ENCODE results near the gene VAT1L.

The VAT1L gene, protein sequence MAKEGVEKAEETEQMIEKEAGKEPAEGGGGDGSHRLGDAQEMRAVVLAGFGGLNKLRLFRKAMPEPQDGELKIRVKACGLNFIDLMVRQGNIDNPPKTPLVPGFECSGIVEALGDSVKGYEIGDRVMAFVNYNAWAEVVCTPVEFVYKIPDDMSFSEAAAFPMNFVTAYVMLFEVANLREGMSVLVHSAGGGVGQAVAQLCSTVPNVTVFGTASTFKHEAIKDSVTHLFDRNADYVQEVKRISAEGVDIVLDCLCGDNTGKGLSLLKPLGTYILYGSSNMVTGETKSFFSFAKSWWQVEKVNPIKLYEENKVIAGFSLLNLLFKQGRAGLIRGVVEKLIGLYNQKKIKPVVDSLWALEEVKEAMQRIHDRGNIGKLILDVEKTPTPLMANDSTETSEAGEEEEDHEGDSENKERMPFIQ

DNA sequence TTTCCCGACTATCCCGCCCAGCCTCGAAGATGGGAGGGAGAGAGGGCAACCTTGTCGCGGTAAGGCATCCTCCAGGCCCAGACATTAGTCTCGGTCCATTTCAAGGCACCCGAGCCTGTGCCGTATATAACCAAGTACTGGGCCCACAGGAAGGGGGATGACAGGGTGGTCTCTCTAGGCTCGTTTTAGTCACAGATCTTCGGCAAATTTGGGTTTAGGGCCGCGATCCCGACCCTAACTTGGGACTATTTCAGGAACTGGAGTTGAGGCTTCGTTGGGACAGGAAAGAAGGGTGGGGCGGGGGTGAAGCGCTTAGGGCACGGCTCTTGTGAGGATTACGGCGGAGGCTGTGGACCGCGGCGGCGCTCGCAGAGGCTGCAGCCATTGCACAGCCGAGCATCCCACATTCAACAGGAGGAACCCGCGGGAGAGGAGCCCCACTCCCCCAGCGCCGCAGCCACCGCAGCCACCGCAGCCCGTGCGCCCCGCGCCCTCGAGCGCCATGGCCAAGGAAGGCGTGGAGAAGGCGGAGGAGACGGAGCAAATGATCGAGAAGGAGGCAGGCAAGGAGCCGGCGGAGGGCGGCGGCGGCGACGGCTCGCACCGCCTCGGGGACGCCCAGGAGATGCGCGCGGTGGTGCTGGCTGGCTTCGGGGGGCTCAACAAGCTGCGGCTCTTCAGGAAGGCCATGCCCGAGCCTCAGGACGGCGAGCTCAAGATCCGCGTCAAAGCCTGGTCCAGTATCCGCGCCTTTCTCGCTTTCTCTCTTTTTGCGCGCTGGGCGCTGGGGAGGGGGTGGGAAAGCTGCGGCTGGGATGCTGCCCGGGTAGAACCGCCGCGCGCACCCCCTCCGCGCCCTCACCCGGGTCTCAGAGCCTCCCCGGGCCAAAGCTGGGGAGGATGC is at the start of gene VAT1L:
VAT1L (plus strand) TSS at position 384 of the 904 bp plus-strand sequence; CDS start at position 503, 119 bp downstream.
- no peak for DNase-seq (ENCODE audit: low read depth)
- H3K4me3 ChIP-seq (ENCODE audit: low read depth, low read length) = peak within 1 kb of the TSS; percentile 73

DNA sequence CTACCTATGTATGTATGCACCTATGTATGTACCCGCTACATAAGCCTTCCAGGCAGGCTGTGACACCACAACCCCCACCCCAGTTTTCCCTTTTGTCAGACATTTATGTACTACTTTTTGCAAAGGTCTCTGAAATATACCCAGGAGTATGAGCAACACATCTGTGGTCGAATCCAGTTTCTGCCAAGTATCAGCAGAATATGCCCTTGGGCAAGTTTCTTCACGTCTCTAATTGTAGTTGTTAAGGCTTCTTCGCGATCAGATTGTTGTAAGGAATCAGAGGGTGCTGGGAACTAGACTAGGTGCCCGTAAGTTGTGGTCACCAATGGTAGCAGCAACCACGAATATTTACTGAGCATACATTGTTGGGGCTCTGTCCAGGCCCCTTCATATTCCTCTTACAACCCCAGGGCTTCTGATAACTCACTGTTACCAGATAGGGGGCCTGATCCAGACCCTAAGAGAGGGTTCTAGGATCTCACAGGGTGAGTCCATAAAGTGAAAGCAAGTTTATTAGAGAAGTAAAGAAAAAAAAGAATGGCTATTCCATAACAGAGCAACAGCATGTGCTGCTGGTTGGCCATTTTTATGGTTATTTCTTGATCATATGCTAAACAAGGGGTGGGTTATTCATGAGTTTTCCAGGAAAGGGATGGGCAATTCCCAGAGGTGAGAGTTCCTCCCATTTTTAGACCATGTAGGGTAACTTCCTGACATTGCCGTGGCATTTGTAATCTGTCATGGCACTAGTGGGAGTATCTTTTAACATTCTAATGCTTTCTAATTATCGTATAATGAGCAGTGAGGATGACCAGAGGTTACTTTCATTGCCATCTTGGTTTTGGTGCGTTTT is 49.4 kb upstream of the VAT1L start:
- no peak for DNase-seq (ENCODE audit: low read depth)
- no peak overlapping the region for H3K4me3 ChIP-seq (ENCODE audit: low read depth, low read length)

- no peak for DNase-seq (ENCODE audit: low read depth)
- H3K4me3 ChIP-seq (ENCODE audit: low read depth, low read length) = no peak overlapping the region
Measured at GRCh38 chr16:77739559-77739892, 48.8 kb upstream of the VAT1L start.

DNA sequence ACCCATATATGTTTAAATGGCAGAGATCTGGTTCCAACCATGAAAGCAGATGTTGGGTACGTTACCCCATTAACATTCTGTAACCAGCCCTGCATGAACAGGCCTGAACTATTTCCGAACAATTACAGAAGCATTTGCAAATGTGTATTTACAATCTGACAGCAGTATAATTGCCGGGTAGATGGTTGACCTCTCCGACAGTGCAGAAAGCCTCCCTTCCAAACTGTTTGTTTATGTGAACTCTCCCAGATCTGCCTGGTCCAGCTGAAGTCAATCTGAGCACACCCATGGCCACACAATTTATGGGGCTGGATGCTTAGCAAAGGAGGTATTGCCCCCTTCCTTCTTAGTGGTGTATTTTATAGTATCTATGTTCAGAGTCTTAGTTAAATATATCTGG is 44.2 kb upstream of the VAT1L start:
- DNase-seq (ENCODE audit: low read depth) = no peak
- no peak overlapping the region for H3K4me3 ChIP-seq (ENCODE audit: low read depth, low read length)

GRCh38 chr16:77745972-77746371 is 42.4 kb upstream of the VAT1L start:
- no peak overlapping the region for H3K4me3 ChIP-seq (ENCODE audit: low read depth, low read length)
- no peak for DNase-seq (ENCODE audit: low read depth)

- no peak for DNase-seq (ENCODE audit: low read depth)
- no peak overlapping the region for H3K4me3 ChIP-seq (ENCODE audit: low read depth, low read length)
Measured at GRCh38 chr16:77748421-77749005, 39.9 kb upstream of the VAT1L start.

- no peak overlapping the region for H3K4me3 ChIP-seq (ENCODE audit: low read depth, low read length)
- no peak for DNase-seq (ENCODE audit: low read depth)
Measured at GRCh38 chr16:77749415-77749814, 38.9 kb upstream of the VAT1L start.

DNA sequence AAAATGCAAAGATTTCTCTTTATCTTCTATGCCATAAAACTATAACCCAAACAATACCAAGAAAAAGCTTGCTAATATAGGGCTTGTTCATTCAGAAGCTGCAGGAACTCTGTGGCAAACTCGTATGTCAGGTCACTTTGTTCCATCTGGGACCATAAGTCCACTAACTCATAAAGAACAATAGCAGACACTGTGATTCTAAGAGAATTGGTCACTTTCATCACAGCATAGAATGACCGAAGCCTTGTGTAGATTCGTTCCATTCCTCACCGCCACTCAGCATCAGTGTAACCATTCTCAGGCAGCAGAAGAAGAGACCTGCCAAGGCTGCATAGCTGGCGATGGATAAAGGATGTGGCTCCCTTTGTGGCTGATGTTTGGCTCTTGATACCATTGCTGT is 30.3 kb upstream of the VAT1L start:
- no peak for DNase-seq (ENCODE audit: low read depth)
- no peak overlapping the region for H3K4me3 ChIP-seq (ENCODE audit: low read depth, low read length)

DNA sequence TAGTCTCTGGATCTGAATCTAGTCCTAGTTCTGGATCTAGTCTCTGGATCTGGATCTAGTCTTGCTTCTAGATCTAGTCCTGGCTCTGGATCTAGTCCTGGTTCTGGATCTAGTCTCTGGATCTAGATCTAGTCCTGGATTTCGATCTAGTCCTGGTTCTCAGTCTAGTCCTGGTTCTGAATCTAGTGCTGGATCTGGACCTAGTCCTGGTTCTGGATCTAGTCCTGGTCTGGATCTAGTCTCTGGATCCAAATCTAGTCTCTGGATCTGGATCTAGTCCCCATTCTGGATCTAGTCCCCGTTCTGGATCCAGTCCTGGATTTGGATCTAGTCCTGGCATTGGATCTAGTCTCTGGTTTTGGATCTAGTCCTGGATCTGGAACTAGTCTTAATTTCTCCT is 29.9 kb upstream of the VAT1L start:
- no peak overlapping the region for H3K4me3 ChIP-seq (ENCODE audit: low read depth, low read length)
- no peak for DNase-seq (ENCODE audit: low read depth)

DNA sequence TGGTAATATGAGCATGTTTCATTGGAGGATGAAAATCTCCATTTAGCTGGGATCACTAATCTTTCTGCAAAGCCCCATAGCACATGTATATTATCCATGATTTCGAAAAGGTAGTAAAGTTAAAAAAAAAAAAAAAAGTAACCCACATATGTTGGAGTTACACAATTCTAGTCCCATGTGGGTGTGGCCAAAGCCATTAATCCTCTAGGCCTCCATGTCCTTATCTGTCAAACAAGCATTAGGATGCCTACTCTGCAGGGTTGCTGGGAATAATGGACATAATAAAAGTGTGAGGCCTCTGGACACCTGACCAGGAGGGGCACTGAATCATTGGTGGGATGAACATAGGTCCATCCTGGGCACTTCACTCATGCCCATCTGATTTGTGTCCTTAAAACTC is 29.2 kb upstream of the VAT1L start:
- no peak for DNase-seq (ENCODE audit: low read depth)
- H3K4me3 ChIP-seq (ENCODE audit: low read depth, low read length) = no peak overlapping the region

- DNase-seq (ENCODE audit: low read depth) = no peak
- no peak overlapping the region for H3K4me3 ChIP-seq (ENCODE audit: low read depth, low read length)
Measured at GRCh38 chr16:77759821-77760220, 28.5 kb upstream of the VAT1L start.

GRCh38 chr16:77760800-77761199 is 27.6 kb upstream of the VAT1L start:
- no peak for DNase-seq (ENCODE audit: low read depth)
- H3K4me3 ChIP-seq (ENCODE audit: low read depth, low read length) = no peak overlapping the region

DNA sequence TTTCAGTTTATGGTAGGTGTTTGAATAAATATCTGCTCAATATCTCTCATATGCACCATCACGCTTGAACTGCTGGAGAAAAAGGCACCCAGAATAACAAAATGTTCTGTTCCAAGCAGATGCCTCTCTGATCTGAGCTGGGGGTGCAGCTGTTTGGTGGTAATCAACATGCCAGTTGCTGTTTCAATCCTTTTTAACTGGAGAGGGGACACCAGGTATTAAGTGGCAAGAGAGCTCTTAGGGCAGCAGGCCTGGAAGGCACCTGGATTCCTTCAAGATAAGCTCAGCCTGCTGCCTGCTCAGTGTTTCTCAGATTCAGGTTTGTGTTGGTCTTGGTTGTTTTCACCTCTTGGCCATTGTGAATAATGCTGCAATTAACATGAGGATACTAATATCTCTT is 27.2 kb upstream of the VAT1L start:
- DNase-seq (ENCODE audit: low read depth) = no peak
- H3K4me3 ChIP-seq (ENCODE audit: low read depth, low read length) = no peak overlapping the region

DNA sequence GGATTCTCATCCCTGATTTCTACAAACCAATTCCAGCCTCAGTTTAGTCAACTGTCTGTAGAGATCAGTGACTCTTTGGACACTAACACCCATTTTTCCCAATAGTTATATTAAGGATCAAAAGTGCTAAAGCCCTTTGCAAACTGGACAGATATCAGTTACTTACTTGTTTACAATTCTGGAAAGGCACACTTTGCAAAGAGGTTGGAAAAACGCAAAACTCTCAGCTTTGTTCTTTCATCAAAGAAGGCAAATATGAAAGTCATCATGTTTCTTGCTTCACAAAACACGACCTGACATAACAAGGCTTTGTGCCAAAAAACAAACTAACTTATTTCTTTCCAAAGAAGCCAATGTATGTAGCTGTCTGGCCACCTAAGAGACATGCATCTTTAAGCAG is 26.1 kb upstream of the VAT1L start:
- no peak overlapping the region for H3K4me3 ChIP-seq (ENCODE audit: low read depth, low read length)
- DNase-seq (ENCODE audit: low read depth) = no peak

DNA sequence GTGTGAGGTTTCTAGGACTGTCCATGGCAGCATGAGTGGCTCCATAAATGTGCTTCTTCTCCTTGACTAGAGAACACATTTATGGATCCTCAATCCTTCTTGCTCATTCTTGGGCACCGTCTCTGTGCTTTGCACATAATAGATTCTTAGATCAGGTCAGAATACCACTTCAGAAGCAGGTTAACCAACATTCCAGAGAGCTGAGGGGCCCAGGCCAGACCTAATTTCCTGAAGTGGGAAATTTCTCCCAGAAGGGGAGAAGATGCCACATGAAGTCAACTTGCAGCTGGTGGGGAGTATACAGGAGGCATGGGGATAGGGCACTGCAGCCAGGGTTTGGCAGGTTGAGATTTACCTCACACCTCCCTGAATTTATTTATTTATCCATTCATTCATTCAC is 24.4 kb upstream of the VAT1L start:
- DNase-seq (ENCODE audit: low read depth) = no peak
- H3K4me3 ChIP-seq (ENCODE audit: low read depth, low read length) = no peak overlapping the region

- H3K4me3 ChIP-seq (ENCODE audit: low read depth, low read length) = no peak overlapping the region
- no peak for DNase-seq (ENCODE audit: low read depth)
Measured at GRCh38 chr16:77767211-77767610, 21.2 kb upstream of the VAT1L start.

- DNase-seq (ENCODE audit: low read depth) = no peak
- H3K4me3 ChIP-seq (ENCODE audit: low read depth, low read length) = no peak overlapping the region
Measured at GRCh38 chr16:77767826-77768225, 20.5 kb upstream of the VAT1L start.

DNA sequence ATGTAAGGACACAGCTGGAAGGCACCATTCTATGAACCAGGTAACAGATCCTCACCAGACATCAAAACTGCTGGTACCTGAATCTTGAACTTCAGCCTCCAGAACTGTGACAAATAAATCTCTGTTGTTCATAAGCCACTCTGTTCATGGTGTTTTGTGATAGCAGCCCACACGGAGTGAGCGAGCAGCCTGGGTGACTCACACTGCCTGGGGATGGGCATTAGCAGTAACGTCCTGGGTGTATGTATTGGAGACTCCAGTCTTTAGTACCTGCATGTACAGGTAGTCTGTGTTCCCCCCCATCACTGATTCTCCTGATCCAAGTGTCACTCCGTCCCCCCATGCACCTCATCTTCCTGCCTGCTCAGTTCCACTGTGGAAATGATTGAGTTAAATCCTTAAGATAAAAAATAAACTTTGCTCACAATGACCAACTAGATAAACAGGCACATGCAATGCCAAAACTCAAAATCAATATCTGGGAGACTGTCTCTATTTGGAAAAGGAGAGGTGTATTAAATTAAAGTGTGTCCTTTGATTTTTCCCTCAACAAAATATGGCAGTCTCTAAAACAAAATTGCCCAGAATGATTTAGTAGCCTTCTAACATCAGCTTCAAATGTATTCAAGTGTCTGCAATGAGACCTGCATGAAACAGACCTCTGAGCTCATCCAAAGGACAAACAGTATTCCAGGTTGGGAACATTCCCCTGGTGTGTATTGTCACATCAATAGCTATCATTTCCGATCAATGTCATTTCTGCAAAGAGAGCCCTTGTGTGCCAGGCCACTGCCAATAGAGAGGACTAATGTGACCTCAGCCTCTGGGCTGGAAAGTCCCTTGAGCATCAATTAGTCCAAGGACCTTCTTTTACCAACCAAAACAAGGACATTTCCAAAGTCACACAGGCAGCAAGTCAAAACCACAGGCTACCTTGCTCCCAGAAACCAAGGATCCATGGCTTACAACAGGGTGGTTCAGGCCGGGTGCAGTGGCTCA is 12.2 kb upstream of the VAT1L start:
- DNase-seq (ENCODE audit: low read depth) = no peak
- no peak overlapping the region for H3K4me3 ChIP-seq (ENCODE audit: low read depth, low read length)
